HL-60 (cell line): ENCODE measurements around the gene GNAT1.

Experiments used
- CTCF ChIP-seq: IDR thresholded peaks from one replicate; pipeline ENCODE4 v1.5.1; 2011; ENCODE audit warnings: low read length, control low read depth, inconsistent platforms; ENCODE audit not compliant: insufficient read depth
- POLR2AphosphoS5 ChIP-seq: IDR thresholded peaks from 2 replicates; pipeline ENCODE4 v1.6.1; 2012; ENCODE audit warnings: low read depth
- REST ChIP-seq: IDR thresholded peaks from 2 replicates; pipeline ENCODE4 v1.6.1; 2012; ENCODE audit warnings: low read depth; ENCODE audit not compliant: insufficient replicate concordance
- SPI1 ChIP-seq: IDR thresholded peaks from 2 replicates; pipeline ENCODE4 v1.6.1; 2012; ENCODE audit warnings: low read depth, mild to moderate bottlenecking, borderline replicate concordance

GRCh38 chr3:50146316-50146901 is 45.0 kb upstream of the GNAT1 start:
- no peak for TF ChIP-seq CTCF
- TF ChIP-seq POLR2AphosphoS5, result no peak
- TF ChIP-seq REST, result no peak
- no peak for TF ChIP-seq SPI1
